Measurements from ENCODE around the gene TNRC6C. TPM values are rescaled to one million over a fixed set of nuclear protein-coding genes. Genes with fewer than 3 reads are reported as not detected.

TNRC6C gene
- total RNA-seq, 1 experiment from 2014 or later = 16.4 TPM

GRCh38 chr17:78120971-78121800, 162.7 kb downstream of the TNRC6C start:
- ChIA-PET POLR2A (no interaction called here), CTCF (interaction anchor here (0.7 kb wide), 1 partner anchor 55 kb away, joined by 3 read pairs; no protein-coding TSS in a partner anchor)
- peaks cover 7% of the 10 kb centered on the region for H3K36me3 Mint-ChIP-seq (ENCODE audit: insufficient read depth, unreplicated experiment)
- TF ChIP-seq CTCF (IDR thresholded peaks at IDR 0.05; ENCODE audit: unreplicated experiment) = no peak
- BruUV-seq (replicated peaks) = no TSS peak
- intact Hi-C loops (cut with micrococcal nuclease) = no loop called here
- no peaks in the 10 kb centered on the region for H3K9me3 Mint-ChIP-seq (ENCODE audit: unreplicated experiment)
- H3K27ac Mint-ChIP-seq (ENCODE audit: low read depth, unreplicated experiment) = no peak overlapping the region
- no peaks in the 10 kb centered on the region for H3K4me1 Mint-ChIP-seq (ENCODE audit: insufficient read depth, unreplicated experiment)
- no peaks in the 10 kb centered on the region for H3K27me3 Mint-ChIP-seq (ENCODE audit: insufficient read depth, unreplicated experiment)
- no peak overlapping the region for H3K4me3 Mint-ChIP-seq (ENCODE audit: unreplicated experiment)
- no peak for DNase-seq (ENCODE audit: unreplicated experiment)

GRCh38 chr17:78121801-78122215, 163.3 kb downstream of the TNRC6C start:
- intact Hi-C loops (cut with micrococcal nuclease) = no loop called here
- peaks cover 7% of the 10 kb centered on the region for H3K36me3 Mint-ChIP-seq (ENCODE audit: insufficient read depth, unreplicated experiment)
- no peaks in the 10 kb centered on the region for H3K9me3 Mint-ChIP-seq (ENCODE audit: unreplicated experiment)
- no peak for DNase-seq (ENCODE audit: unreplicated experiment)
- no TSS peak for BruUV-seq (replicated peaks)
- ChIA-PET CTCF (interaction anchor here (0.7 kb wide), 1 partner anchor 54 kb away, joined by 3 read pairs; no protein-coding TSS in a partner anchor), POLR2A (no interaction called here)
- H3K27ac Mint-ChIP-seq (ENCODE audit: low read depth, unreplicated experiment) = no peak overlapping the region
- H3K27me3 Mint-ChIP-seq (ENCODE audit: insufficient read depth, unreplicated experiment) = no peaks in the 10 kb centered on the region
- H3K4me3 Mint-ChIP-seq (ENCODE audit: unreplicated experiment) = no peak overlapping the region
- no peaks in the 10 kb centered on the region for H3K4me1 Mint-ChIP-seq (ENCODE audit: insufficient read depth, unreplicated experiment)
- TF ChIP-seq CTCF (IDR thresholded peaks at IDR 0.05; ENCODE audit: unreplicated experiment) = no peak

DNA sequence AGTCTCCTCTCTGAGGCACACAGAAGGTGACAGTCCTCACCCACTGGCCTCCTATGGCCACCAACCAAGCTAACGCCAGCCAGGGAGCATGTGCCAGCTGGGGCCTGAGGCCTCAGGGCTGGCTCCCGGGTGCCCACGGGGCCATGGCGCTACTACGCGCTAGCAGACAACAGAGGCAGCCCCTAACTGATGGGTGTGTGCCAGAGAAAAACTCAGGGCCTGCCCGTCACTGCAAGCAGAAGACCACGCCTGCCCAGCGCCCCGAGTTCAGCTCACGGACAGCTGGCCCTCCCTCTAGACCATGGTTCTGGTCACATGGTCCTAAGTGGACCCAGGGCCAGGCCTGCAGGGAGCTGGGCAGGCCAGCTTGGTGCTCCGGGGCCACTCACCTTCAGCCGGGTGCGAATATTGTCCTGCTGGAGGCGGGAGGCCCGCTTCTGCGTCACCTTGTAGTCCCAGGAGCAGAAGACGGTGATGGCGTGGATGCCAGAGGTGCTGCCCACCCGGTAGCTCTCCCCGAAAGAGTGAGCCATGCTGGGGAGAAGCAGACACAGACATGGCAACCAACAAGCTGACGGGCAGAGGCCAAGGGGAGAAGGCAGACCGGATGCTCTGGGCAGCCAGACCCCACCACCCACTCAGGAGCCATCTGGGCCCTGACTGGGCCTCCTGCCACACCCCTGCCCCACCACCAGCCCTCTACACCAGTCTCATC, 163.9 kb downstream of the TNRC6C start:
- Mint-ChIP-seq H3K36me3 (ENCODE audit: insufficient read depth, unreplicated experiment) (peaks cover 8% of the 10 kb centered on the region), H3K4me3 (ENCODE audit: unreplicated experiment) (no peak overlapping the region), H3K9me3 (ENCODE audit: unreplicated experiment) (no peaks in the 10 kb centered on the region), H3K27ac (ENCODE audit: low read depth, unreplicated experiment) (no peak overlapping the region), H3K27me3 (ENCODE audit: insufficient read depth, unreplicated experiment) (no peaks in the 10 kb centered on the region), H3K4me1 (ENCODE audit: insufficient read depth, unreplicated experiment) (no peaks in the 10 kb centered on the region)
- no TSS peak for BruUV-seq (replicated peaks)
- no peak for DNase-seq (ENCODE audit: unreplicated experiment)
- POLR2A ChIA-PET = no interaction called here
- intact Hi-C loops (cut with micrococcal nuclease) = no loop called here
- CTCF ChIA-PET = interaction anchor here (0.6 to 0.9 kb wide), 3 partner anchors 9 to 64 kb away, joined by 3 read pairs; no protein-coding TSS in a partner anchor
- no peak for TF ChIP-seq CTCF (IDR thresholded peaks at IDR 0.05; ENCODE audit: unreplicated experiment)

GRCh38 chr17:78122931-78123249, 164.4 kb downstream of the TNRC6C start:
- Mint-ChIP-seq H3K27me3 (ENCODE audit: insufficient read depth, unreplicated experiment) (no peaks in the 10 kb centered on the region), H3K27ac (ENCODE audit: low read depth, unreplicated experiment) (no peak overlapping the region), H3K36me3 (ENCODE audit: insufficient read depth, unreplicated experiment) (peaks cover 11% of the 10 kb centered on the region), H3K4me1 (ENCODE audit: insufficient read depth, unreplicated experiment) (no peaks in the 10 kb centered on the region), H3K4me3 (ENCODE audit: unreplicated experiment) (no peak overlapping the region), H3K9me3 (ENCODE audit: unreplicated experiment) (no peaks in the 10 kb centered on the region)
- no TSS peak for BruUV-seq (replicated peaks)
- POLR2A ChIA-PET = no interaction called here
- no peak for DNase-seq (ENCODE audit: unreplicated experiment)
- intact Hi-C loops (cut with micrococcal nuclease) = no loop called here
- CTCF ChIA-PET = interaction anchor here (0.6 to 0.9 kb wide), 2 partner anchors 10 to 63 kb away, joined by 3 read pairs; no protein-coding TSS in a partner anchor
- TF ChIP-seq CTCF (IDR thresholded peaks at IDR 0.05; ENCODE audit: unreplicated experiment) = no peak
